ENCODE results near the gene RCL1.

Gene RCL1

GRCh38 chr9:4814913-4815312, 22.2 kb downstream of the RCL1 start:
- no peak for DNase-seq

DNA sequence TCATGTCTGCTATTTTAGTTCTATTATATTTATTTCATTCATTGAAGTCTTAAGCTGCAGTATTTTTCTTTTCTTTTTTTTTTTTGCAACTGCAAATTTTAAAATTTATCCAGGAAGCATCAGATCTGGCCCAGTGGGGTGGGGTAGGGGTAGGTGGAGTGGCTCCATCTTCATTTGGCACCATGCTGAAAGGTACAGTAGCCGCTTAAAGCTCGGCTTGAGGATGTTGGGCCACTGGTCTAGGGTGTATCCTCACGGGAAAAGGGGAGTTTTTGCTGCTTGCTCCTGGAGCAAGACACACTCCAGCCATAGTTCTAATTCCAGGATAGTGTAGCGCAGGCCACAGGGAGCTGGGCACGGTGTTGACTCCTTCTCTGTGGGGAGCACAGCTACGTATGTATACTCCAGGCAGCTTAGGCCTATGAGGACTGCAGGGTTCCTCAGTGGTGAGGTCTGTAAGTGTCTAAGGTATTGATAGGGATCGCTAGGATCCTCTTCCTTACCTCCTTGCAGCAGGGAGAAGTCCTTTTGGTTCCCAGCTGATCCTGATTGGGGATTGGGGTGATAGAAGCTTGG, 22.7 kb downstream of the RCL1 start:
- DNase-seq, result no peak

DNA sequence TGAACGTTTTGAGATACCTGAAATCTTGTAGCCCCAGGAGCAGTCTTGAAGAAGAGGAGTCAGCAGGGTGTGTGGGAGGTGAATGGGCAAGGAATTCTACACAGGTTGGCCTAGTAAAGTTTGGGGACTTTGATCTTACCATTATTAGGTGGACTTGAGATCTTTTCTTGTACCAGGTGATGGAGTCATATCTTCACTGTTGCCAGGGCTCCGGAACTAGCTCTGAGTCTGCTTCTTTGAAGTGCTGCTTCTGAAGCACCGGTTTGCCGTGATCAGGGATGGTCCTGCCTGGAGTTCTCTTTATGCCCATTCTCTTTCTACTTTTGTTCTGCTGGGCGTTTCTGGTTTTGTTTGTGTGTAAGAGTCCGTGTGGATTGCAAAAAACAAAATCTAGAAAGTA, 27.4 kb downstream of the RCL1 start:
- no peak for DNase-seq

DNA sequence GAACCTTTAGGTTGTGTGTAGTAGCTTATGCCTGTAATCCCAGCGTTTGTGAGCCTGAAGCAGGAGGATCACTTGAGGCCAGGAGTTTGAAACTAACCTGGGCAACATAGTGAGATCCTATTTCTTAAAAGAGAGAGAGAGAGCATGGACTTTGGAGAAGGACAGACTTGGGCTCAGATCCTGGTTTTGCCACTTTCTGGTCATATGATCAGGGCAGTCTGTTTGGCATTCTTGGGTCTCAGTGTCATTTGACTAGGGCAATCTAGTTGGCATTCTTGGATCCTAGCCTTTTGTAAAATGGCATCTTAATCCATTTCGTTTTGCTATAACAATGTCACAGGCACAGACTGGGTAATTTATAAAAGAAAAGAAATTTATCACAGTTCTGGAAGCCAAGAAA, 28.4 kb downstream of the RCL1 start:
- DNase-seq, result no peak

DNA sequence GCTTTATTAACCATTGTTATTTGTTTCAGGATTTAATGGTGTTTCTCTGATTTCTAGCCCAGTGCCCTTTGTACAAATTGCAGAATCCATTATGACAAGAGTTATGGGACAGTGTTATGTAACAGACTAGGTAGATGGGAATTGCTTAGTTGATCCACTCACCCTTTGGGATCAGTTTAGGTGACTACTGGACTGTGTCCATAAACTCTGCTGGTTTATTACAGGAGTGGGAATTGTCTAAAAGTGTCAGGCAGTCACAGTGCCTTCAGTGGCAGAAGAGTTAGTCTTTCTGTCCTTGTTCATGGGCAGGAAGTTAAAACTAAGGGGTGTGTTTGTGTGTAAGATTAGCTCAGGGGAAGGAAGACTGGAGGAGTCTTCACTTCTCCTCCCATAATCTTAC, 29.3 kb downstream of the RCL1 start:
- no peak for DNase-seq

DNA sequence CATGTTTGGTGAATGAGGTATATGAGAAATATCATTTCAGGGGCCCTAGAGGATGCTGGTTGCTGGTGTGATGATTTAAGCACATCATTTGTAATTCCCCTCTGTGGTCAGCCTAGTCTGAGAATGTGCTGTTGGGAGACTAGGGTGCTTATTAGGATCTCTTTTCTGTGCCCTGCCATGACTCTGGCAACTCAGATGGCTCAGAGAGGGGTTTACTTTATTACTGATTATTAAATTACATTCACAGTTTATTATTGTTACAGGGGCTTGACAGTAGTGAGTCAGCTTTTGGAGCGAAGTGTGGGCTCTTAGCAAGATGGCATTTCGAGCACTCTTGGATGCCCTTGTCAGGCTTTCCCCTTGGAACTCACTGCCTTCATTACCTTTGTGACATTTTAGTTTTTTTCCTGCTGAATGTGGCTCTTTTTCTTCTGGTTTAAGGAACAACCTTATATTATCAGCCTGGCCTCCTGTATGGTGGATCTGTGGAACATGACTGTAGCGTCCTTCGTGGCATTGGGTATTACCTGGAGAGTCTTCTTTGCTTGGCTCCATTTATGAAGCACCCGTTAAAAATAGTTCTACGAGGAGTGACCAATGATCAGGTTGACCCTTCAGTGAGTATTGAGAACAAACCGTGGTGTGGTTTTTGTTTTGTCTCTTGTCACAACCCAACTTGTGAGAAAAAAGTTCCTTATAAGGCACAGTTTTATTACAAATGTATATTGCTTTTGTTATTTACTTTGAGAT, 33.8 kb downstream of the RCL1 start:
- no peak for DNase-seq

DNA sequence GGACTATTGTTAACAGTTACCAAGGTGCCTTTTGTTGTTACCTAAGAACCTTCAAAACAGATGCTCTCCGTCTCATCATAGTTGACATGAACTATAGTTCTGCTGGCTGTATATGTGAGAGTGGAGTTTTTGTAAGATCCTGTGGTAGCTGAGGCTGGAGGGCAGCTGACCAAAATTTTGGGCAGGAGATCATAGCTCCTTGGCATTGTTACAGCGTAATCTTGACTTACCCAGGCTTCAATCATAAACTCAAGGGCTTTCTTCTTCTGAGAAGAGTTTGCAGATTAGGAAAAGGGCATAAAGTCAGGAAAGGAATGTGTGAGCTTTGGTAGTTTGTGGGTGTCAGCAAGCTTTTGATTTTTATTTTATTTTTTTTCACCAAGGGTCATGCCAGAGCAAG, 34.5 kb downstream of the RCL1 start:
- DNase-seq, result no peak

- no peak for DNase-seq
These were observed 36.0 kb downstream of the RCL1 start for GRCh38 chr9:4828761-4829160.

GRCh38 chr9:4829969-4830368, 37.2 kb downstream of the RCL1 start:
- DNase-seq, result no peak

- DNase-seq, result no peak
These were observed 38.0 kb downstream of the RCL1 start for GRCh38 chr9:4830699-4831098.

DNA sequence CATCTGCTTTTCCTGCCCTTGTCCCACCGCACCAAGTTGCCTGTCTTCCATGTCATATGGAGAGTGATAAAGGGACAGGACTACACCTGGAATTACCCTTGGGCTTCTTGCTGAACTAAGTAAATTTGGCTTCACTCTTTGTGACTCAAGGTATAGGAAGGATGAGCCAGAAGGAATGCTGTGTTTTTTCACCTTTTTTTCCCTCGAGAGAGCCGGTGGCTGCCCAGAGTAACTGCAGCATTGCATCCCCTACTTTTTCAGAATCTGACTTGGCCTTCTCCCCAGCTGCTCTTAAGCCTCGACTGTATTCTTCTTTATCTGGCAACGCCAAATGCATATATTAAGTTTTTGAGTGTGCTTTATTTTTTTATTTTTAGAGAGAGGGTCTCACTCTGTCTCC, 38.4 kb downstream of the RCL1 start:
- DNase-seq, result no peak

DNA sequence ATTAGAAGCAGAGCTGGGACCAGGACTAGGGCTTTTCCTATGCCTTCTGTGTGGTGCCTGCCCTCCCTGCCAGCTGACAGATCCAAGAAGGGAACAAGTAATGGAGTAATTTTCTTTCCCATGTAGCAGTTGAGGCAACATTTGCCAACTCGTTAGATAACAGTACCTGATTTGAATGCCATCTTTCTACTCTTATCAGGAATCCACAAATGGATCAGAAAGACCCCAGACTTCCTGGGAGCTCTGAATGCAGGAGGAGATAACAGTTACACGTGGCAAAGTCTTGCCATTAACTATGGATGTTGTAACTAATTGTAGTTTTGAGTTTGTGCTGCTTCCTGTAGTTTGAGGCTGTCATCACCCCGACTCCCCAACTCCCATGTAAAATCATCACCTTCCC, 39.2 kb downstream of the RCL1 start:
- no peak for DNase-seq

- DNase-seq, result no peak
These were observed 40.2 kb downstream of the RCL1 start for GRCh38 chr9:4832786-4833579.

DNA sequence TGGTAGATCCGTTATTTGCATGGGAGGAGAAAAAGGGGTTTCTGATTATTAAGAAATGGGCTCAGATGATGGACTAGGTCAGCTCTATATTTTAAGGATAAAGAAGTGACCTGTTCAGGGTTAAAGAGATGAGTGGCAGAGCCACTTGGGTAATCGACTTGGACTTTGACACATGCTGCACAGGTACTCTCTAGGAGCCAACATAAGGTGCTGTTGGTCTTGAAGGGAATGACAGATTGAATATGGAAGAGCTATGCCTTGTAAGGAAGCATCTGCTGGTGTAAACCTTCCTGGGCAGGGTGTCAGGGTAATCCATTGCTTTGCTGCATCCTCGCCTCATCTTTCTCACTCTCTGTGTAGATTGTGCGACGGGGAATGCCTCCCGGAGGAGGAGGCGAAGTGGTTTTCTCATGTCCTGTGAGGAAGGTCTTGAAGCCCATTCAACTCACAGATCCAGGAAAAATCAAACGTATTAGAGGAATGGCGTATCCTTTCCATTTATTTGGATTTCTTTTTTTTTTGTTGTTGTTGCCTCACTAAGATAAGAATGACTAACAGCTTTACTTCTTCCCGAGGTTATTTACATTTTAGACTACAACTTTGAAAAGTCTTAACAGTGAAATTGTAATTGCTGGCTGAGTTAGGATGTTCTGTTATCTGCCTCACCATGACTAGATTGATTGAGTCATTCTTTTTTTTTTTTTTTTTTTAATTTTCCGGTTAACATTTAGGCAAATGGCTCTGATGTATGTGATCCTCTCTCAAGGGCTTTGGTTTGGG, 41.2 kb downstream of the RCL1 start:
- no peak for DNase-seq

GRCh38 chr9:4836676-4837075, 43.9 kb downstream of the RCL1 start:
- DNase-seq, result no peak

GRCh38 chr9:4837261-4838188, 44.8 kb downstream of the RCL1 start:
- no peak for DNase-seq

DNA sequence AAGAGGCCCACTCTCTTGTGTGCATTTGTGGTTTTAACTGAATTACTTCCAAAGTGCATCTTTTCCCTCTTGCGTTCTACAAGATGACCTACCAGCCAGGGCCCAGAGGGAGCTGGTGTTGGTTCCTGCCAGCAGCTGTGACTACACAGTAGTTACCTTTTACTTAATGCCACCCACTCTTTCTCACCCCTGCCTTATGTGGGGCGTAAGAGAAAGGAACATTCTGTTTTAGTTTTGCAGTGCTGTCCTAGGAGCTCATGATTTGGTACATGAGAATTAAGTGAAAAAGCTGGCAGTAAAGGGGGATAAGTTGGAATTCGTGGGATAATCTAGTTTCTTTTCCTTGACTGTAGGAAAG, 45.4 kb downstream of the RCL1 start:
- DNase-seq, result no peak

- no peak for DNase-seq
These were observed 46.7 kb downstream of the RCL1 start for GRCh38 chr9:4839470-4839912.

DNA sequence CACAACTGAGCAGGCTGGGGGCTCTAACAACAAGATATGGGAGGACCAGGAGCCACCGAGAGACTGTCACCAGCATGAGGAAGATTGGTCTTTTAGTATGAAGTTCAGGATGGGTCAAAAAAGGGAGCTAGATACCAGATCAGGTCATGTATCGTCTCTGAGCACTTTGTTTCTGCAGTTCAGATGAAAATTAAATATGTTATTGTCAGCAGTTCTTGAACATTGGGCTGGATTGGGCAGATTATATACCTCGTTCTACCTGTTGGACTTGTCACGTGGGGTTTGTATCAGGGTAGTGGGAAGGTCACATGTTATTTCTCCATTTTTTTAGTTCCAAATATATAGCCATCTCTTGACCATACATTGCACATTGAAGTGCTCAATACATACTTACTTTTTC, 47.3 kb downstream of the RCL1 start:
- no peak for DNase-seq

GRCh38 chr9:4842213-4842612, 49.5 kb downstream of the RCL1 start:
- DNase-seq, result no peak

DNA sequence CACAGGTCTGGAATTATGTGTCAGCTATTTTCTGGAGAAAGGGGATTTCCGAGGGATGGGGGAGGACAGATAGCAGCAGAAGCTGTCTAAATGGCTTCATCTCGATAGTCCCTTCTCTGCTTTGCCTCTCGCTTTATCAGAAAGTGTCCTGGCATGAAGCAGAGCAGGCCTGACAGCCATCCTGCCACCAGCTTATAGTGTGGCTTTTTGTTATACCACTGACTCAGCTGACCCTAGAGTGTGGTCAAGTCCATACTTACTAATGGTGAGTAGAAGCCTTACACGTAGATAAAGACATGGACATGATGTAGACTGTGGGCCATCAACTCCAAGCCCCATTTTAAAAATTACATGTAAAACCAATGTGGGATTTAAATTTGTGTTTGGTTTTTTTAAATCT, 50.0 kb downstream of the RCL1 start:
- no peak for DNase-seq
